Middle frontal gyrus (tissue), 1 donor: ENCODE measurements around the gene SMARCD1.
A peak's percentile ranks its signal among the peaks of the same experiment; 100 is the strongest.

Experiments
- DNase-seq: peaks from one replicate; pipeline ENCODE4 v3.0.0-alpha.2; 2015; ENCODE audit warnings: low spot score; ENCODE audit errors: extremely low spot score

SMARCD1 gene

DNA sequence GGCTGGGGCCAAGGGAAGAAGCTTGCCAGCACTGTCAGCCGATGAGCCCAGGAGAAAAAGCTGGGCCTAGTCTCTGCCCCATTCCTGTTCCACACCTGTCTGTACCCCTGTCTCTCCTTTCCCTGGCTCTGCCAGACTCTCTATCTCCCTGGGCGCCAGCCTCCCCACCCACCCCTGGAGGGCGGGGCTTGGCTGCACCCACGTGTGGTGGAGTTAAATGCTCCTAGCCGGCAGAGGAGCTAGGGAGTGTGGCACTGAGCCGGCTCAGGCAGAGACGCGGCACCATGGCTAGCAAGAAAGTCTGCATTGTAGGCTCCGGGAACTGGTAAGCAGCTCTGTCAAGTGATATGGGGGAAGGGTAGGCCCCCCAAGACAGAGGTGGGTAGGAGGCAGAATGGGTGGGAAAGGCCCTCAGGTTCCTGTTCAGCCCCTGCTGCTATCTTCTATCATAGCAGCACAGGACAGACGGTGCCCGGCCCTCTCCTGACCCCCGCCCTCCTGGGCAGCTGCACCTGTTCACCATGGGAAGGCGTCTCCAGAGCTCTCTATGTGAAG lies 18.7 kb downstream of the SMARCD1 start, which contains the start of gene GPD1:
Gene GPD1 (plus strand): TSS at position 242 of the 555 bp plus-strand sequence. CDS start 43 bp downstream, at position 285.
- DNase-seq, result peak; percentile 79

DNA sequence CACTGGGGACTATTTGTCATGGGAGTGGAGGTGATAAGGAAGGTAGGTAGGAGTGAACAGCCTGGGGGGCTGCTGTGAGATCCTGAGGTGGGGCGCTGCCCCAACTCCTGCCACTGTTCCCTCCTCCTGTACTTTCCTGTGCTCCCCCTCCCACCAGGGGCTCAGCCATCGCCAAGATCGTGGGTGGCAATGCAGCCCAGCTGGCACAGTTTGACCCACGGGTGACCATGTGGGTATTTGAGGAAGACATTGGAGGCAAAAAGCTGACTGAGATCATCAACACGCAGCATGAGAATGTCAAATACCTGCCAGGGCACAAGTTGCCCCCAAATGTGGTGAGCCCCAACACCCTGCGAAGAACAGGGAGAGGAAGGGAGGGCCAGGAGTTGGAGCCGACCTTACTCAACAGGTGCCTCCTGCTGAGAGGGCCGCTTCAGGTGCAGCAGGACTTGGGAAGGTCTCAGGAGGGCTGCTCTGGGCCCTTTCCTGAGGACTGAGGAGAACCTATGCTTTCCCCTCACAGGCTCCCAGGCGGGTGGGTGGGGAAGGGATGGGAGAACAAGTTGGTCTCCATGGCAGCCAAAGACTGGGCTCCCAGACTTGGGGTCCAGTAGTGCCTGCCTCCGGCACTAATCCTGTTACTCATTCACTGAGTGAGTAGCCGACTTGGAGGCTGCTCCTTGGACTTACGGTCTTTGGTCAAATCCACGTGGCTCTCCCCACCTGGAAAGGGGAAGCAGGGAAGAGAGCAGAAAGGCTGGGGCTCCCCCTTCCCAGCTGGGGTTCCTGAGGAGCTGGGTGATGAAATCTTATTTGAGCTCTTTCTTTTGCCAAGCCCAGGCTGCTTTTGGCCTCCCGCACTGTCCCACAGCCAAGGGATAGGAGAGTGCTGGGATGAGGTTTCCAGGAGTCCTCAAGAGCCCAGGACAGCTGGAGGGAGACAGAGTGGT lies 19.6 kb downstream of the SMARCD1 start:
- no peak for DNase-seq

DNA sequence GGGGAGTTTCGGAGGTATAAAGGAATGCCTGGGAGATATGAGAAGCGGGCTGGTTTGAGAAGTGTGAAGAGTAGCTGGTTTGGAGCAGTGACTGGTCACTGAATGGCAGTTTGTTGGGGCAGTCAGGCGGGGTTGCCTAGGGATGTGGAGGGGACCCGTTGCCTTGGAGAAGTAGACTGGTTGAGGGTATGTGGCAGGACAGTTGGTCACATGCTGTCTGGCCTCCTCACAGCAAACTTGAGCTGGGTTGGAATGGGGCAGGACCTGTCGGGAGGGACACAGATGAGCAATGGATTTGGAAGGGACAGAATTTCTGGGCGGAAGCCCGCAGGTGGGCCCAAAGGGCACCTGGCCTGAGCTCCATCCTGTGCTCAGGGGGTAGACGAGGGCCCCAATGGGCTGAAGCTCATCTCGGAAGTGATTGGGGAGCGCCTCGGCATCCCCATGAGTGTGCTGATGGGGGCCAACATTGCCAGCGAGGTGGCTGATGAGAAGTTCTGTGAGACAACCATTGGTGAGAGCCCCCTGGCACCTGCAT lies 20.8 kb downstream of the SMARCD1 start:
- no peak for DNase-seq

DNA sequence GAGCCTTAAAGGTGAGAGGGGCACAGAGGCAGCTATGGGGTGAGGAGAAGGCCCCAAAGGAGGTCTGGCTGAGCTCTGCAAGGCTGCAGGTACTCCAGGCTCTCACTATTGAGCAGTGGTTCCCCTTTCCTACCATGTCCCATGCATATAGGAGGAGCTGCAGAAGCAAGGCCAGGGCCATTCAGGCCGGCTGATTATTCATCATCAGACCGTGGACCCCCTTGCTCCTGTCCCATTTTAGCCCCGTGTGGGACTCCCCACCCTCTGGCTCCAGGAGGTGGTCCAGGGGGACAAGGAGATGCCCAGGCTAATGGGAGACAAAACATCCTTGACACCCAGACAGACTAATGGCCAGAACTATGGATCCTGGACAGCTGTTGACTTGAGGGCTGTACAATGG lies 21.8 kb downstream of the SMARCD1 start:
- no peak for DNase-seq

DNA sequence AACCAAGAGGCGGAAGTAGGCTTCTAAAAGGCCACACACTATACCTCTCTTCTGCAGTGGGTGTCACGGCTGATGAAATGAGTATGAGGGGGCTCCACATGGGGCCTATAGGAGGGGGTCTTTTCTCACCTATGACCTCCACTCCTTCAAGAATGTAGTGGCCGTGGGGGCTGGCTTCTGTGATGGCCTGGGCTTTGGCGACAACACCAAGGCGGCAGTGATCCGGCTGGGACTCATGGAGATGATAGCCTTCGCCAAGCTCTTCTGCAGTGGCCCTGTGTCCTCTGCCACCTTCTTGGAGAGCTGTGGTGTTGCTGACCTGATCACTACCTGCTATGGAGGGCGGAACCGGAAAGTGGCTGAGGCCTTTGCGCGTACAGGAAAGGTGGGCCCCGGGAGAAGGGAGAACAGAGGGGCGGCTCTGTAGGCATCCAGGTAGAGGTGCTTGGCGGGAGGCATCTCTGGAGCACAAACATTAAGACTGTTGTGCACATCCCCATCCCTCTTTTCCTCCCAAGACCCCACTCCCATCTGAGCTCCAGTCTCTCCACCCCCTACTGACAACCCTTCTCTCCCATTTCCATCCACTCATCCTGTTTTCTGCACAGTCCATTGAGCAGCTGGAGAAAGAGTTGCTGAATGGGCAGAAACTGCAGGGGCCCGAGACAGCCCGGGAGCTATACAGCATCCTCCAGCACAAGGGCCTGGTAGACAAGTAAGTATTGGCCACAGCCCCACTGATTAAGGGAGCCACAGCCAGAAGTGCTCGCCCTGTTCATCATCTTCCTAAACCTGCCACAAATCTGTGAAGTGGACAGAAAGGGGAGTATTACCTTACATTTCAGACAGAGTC lies 22.5 kb downstream of the SMARCD1 start:
- DNase-seq, result no peak

DNA sequence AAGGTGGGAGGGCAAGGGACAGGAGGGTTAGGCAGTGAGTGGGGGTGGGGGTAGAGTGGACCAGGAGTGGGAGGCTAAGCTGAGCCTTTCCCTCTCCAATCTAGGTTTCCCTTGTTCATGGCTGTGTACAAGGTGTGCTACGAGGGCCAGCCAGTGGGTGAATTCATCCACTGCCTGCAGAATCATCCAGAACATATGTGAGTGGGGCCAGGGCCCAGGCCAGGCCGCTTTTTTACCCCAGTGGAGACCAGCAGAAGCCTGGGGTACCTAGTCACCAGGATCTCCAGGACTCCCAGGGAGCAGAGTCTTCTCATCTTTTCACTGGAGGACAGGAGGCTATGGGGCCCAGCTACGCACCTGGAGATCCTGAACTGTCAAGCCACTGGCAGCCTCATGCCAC lies 24.2 kb downstream of the SMARCD1 start:
- no peak for DNase-seq

DNA sequence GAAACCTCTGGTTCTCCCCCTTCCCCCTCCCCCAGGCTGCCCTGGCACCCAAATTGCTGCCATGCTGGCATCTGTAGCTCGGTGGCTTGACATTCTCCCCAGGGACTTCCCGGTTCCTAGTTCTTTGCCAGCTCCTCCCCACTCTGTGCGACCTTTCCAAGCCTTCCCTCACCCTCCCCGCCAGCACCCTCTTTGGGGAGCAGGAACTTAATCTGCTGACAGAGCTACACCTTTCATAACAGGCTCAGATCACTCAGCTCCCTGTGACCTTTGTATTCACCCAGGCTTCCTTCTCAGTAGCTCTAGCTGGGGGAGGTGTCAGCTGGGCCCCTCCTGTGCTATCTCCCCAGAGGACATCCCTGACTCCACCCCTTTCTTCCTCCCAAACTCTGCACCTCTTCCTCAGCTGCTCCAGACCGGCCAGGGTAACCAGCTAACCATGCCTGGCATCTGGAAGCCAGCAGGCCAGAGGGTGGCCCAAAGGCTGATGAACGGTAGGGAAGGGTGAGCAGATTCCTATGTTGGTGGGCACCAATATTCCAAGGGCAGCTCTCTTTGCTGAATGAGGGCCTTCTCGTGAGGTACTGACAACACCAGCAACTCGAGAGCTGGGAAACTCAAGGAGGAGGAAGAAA lies 25.1 kb downstream of the SMARCD1 start:
- DNase-seq, result no peak

DNA sequence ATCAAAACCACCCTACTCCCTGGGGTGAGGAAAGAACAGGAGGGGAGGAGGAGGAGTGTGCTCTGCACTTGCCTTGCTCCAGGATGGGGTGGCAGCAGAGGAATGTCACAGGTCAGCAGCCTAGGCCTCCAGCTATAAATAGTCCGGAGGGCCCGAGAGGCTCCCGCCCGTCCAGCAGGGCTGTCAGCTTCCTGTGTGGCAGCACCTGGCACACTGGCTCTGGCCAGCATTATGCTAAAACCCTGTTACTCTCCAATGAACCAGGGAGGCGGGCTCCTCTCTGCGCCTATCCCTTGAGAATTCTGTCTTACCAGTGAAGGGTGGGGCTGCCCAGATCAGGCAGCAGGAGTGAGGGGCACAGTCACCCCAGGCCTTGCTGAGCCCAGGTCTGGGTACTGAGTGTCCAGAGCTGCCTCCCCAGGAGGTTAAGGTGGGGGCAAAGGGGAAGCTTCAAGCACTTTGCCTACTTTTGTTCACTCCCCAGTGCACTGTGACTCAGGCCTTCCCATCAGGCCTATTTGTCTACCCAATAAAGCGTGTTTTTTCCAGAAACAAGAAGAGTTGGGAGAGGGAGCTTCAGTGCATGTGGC lies 25.7 kb downstream of the SMARCD1 start:
- DNase-seq, result no peak

DNA sequence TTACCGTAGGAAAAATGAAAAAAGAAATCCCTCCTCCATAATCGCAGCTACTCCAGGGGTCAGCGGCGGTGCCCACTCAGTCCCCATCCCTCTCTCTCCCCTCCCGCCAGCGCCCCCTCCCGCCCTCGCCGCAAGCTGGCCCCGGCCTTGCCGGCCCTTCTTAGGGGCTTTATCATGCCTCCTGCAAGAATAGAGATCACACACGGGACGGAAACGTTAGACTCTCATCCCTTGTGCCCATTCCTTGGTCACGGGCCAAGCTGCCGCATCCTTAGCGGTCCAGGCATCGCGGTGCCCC lies 26.2 kb downstream of the SMARCD1 start:
- no peak for DNase-seq

DNA sequence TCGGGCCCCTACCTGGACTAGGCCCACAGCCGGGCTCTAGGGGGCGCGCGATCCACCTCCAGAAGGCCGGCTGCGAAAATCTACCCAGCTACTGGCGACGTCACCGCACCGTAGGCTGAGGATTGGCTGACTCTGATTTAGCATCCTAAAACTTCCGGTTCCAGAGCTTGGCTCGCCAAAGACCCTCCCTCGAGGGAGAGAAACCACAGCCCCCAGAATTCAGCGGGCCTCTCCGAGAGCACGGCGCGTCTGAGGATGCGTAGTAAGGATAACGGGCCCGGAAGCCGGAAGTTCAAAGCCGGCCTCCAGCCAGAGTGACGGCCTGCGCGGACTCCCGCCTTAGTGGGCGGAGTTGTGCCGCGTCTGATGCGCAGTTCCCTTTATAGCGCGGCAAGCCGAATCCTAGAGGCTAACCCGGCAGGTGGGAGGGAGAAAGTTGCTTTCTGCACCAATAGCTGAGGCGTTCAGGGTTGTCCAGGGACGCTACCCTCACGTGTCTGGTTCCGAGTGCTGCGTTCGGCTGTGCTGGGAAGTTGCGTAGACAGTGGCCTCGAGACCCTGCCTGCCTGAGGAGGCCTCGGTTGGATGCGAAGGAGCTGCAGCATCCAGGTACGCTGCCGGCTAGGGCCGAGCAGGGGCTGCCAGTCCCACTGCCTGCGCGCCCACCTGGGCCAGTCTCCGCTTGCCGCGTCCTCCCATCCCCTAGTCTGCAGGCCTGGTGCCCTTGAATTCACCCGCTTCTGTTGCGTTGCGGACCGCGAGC lies 26.7 kb downstream of the SMARCD1 start, which contains the start of gene COX14:
Gene COX14 (plus strand): TSS at position 544 of the 763 bp plus-strand sequence. CDS start 7,808 bp downstream, outside the sequence.
- DNase-seq, result peak; percentile 99

DNA sequence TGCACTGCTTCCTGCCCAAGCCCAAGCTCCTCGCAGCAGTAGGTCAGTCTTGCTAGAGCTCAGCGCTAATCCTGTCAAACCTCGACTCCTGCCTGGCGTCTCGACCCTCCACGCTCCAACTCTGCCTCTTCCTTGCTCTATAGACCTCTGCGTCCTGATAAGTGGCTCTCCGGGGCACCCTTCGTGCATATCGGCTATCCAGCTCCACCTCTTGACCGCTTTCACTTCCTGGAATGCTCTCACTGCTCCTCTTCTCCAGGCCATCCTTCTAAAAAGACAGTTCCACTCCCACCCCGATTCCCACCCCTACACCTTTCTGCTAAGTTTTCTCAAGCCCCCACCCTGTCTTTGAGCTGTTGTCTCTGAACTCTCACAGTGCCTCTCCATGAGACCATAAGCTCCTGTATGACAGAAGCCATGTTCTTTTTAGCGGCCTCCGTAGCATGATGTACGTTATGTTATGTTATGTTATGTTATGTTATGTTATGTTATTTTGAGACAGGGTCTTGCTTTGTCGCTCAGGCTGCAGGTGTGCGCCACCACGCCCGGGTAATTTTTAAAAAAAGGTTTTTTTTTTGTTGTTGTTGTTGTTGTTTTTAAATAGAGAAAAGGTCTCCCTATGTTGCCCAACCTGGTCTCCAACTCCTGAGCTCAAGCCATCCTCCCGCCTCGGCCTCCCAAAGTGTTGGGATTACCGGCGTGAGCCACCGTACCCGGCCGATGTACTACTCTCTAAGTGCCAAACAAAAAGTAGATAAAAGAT lies 27.5 kb downstream of the SMARCD1 start:
- no peak for DNase-seq

DNA sequence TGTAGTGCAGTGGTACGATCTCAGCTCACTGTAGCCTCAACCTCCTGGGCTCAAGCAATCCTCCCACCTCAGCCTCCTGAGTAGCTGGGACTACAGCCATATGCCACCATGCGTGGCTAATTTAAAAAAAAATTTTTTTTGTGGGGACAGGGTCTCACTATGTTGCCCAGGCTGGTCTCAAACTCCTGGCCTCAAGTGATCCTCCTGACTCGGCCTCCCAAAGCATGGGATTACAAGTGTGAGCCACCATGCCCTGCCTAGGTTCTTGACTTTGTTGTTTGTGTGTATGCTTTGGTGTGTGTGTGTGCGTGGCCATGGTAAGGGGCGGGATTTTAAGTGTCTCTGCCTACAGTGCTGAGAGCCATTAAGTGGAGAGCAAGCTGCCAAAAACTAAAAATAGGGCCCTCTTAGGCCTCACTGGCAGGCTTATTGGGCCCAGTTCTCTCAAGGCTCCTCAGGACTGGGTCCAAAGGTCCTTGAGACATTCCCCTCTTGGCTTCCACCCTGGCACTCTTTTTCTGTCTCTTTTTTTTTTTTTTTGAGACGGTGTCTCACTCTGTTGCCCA lies 32.0 kb downstream of the SMARCD1 start:
- no peak for DNase-seq

DNA sequence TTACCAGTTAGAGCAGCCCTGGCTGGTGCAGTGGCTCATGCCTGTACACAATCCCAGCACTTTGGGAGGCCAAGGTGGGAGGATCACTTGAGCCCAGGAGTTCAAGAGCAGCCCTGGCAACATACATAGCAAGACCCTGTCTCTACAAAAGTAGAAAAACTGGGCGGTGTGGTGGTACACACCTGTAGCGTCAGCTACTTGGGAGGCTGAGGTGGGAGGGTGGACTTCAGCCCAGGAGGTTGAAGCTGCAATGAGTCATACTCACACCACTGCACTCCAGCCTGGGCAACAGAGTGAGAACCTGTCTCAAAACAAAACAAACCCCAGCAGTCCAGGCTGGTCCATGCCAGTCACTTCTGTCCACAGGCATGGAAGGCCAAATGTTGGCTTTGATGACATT lies 34.2 kb downstream of the SMARCD1 start:
- DNase-seq, result no peak

DNA sequence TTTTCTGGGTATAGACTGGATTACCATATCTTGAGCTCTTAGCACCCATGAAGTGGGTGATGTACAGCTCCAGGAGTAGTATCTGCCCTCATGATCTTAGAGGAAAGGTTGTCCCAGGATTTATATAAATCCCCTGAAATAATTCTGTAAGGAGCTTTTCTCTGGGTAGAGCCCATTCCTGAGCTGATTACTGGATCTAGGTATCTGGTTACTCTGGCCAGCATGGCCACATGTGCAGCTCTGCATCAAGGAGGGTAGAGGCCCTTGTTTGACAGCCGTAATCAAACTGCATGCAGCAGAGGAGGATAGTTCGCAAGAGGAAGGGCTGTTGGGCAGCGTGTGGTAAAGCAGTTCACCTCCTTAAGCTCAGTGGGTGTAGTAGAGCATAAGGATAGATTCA lies 35.4 kb downstream of the SMARCD1 start:
- no peak for DNase-seq

DNA sequence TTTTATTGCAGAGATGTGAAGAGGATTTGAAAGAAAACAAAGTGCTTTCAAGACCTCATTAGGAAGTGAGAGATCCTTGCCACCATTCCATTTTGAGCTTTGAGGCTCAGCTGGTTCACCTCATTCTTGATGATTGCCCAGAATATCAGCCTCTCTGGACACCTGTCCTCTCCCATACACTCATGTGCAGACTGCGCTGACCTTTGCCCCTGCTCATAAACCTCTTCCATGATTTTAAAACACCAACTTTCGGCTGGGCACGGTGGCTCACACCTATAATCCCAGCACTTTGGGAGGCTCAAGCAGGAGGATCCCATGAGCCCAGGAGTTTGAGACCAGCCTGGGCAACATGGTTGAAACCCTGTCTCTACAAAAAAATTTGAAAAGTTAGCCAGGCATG lies 35.8 kb downstream of the SMARCD1 start:
- no peak for DNase-seq

DNA sequence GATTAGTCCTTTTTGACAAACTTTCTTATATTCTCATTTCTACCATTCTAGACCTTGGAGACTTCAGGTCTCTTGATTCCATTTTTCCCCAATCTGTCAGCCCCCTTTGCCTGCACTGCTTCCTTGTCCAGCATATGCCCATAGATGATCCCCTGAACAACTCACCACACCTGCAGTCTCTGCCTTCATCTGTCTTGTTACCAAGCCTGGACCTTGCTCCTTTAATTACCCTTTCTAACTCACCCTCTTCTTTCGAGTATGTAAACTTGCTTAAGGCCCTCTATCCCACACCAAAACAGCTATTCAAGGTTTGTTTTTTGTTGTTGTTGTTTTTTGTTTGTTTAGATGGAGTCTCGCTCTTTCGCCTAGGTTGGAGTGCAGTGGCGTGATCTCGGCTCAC lies 36.5 kb downstream of the SMARCD1 start:
- no peak for DNase-seq

DNA sequence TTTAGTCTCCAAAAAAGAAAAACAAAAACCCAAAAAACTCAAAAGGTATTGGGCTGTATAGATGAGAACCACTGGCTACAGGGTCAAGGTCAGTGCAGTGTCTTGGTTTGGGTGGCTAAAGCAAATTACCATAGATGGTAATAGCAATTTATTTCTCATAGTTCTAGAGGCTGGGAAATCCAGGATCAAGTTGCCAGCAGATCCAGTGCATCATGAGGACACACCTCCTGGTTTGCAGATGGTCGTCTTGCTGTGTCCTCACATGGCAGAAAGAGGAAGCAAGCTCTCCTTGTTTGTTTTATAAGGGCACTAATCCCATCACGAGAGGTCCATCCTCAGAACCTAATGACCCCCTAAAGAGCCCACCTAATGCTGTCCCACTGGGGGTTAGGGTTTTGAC lies 38.1 kb downstream of the SMARCD1 start:
- no peak for DNase-seq

DNA sequence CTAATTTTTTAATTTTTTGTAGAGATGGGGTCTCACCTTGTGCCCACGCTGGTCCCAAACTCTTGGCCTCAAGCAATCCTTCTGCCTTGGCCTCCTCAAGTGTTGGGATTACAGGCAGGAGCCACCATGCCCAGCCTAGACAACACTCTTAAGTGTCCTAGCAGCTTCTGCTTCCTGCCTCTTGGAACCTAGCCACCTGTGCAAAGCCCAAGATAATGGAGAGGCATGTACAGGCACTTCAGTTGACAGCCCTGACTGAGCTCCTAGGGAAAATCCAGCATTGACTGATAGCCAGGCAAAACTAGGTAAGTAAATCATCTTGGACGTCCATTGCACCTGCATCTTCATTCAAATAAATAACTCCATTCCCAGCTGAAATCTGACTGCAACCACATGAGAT lies 42.4 kb downstream of the SMARCD1 start:
- no peak for DNase-seq

DNA sequence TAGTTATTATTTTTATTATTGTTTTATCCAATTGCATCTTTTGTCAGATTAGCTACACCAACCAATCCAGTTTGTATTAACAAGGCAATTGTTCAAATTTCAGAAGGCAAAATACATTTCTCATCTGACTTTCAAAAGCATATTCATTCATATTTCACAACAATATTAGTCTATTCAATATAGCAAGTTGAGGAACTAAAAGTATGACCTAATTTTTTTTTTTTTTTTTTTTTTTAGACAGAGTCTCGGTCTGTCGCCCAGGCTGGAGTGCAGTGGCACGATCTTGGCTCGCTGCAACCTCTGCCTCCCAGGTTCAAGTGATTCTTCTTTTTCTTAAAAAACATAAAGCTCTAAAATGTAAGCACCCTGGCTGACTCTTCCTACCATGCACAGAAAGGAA lies 44.1 kb downstream of the SMARCD1 start:
- DNase-seq, result no peak
